ENCODE measurements around the gene ZC3H7A. TPM values are rescaled to one million over a fixed set of nuclear protein-coding genes. Genes with fewer than 3 reads are reported as not detected.

ZC3H7A gene
- total and polyA plus RNA-seq, 9 donors = 37.2 to 53.6 (median 40.4) TPM

DNA sequence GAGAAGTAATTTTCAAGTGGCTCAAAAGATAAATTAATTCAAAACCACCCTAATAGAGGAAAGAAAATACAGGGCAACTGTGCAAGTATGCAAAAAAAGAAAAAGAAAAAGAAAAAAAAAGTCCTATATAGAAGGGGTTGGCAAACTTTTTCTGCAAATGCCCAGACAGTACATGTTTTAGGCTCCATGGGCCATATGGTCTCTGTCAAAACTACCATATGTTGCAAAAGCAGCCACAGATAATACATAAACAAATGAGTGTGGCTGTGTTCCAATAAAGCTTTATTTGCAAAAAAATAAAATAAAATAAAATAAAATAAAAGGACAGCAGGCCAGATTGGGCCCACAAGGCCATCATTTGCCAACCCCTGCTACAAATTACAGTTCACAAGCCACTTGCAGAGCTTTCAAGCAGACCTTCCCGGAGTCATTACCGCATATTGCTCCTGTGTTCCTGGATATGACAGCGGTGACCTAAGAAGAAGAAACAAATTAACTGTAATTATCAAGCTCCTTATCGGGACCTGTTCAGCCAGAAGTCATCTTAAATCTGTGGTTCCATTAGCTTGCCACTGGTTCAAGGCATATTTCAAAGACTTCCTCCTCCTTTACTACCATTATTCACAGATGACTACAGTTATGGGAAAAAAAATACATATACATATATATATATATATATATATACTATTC lies 15.9 kb downstream of the ZC3H7A start:
- H3K36me3 ChIP-seq (ENCODE audit: control insufficient read depth, insufficient read depth, low read length) = peaks cover 31% of the 10 kb centered on the region
- H3K9me3 ChIP-seq (replicated peaks; ENCODE audit: control insufficient read depth, low read depth, low read length) = no peaks in the 10 kb centered on the region
- no peak overlapping the region for H3K4me3 ChIP-seq (ENCODE audit: low read length)
- peaks cover 31% of the 10 kb centered on the region for H3K4me1 ChIP-seq (ENCODE audit: control insufficient read depth, insufficient read depth, low read length)
- no CpG with 5 or more reads among the region's 4 CpGs for WGBS (ENCODE audit: insufficient coverage)
- H3K27me3 ChIP-seq (ENCODE audit: control insufficient read depth, insufficient read depth, low read length) = no peaks in the 10 kb centered on the region
- no peak for DNase-seq
- H3K27ac ChIP-seq (ENCODE audit: low read length) = peak overlapping the region; percentile 87

- no CpG with 5 or more reads among the region's 7 CpGs for WGBS (ENCODE audit: insufficient coverage)
- no peaks in the 10 kb centered on the region for H3K9me3 ChIP-seq (replicated peaks; ENCODE audit: control insufficient read depth, low read depth, low read length)
- no peak overlapping the region for H3K27ac ChIP-seq (ENCODE audit: low read length)
- peaks cover 28% of the 10 kb centered on the region for H3K4me1 ChIP-seq (ENCODE audit: control insufficient read depth, insufficient read depth, low read length)
- DNase-seq = no peak
- peaks cover 49% of the 10 kb centered on the region for H3K36me3 ChIP-seq (ENCODE audit: control insufficient read depth, insufficient read depth, low read length)
- H3K27me3 ChIP-seq (ENCODE audit: control insufficient read depth, insufficient read depth, low read length) = no peaks in the 10 kb centered on the region
- H3K4me3 ChIP-seq (ENCODE audit: low read length) = no peak overlapping the region
Measured at GRCh38 chr16:11779074-11779473, 18.0 kb downstream of the ZC3H7A start.

DNA sequence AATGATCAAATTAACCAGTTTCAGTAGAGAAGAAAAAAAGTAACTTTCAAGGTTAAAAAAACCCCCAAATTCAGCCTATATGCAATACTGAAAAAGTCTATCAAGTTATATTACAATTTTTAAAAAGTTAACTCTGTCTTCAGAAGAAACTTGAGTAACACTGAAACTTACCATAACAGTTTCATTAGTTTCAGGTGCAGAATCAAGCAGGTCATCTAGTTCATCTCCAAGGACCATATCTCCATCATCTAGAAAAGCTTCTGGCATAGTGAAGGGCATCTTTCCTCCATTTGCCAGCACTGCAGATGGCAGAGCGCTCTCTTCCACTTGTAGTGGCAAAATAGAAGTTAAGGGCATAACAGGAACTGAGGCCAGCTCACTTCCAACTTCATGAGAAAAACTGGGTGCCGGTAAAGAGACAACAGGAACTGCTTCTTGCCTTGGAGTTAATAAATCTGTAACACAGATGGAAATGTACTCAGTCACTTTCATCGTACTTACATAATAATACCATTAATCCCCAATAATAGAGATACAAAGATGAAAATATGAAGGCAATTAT lies 22.9 kb downstream of the ZC3H7A start:
- no peak for DNase-seq
- WGBS (ENCODE audit: insufficient coverage) = no CpG with 5 or more reads among the region's 3 CpGs
- no peak overlapping the region for H3K27ac ChIP-seq (ENCODE audit: low read length)
- H3K4me3 ChIP-seq (ENCODE audit: low read length) = no peak overlapping the region
- peaks cover 73% of the 10 kb centered on the region for H3K36me3 ChIP-seq (ENCODE audit: control insufficient read depth, insufficient read depth, low read length)
- H3K27me3 ChIP-seq (ENCODE audit: control insufficient read depth, insufficient read depth, low read length) = no peaks in the 10 kb centered on the region
- no peaks in the 10 kb centered on the region for H3K9me3 ChIP-seq (replicated peaks; ENCODE audit: control insufficient read depth, low read depth, low read length)
- H3K4me1 ChIP-seq (ENCODE audit: control insufficient read depth, insufficient read depth, low read length) = no peaks in the 10 kb centered on the region

DNA sequence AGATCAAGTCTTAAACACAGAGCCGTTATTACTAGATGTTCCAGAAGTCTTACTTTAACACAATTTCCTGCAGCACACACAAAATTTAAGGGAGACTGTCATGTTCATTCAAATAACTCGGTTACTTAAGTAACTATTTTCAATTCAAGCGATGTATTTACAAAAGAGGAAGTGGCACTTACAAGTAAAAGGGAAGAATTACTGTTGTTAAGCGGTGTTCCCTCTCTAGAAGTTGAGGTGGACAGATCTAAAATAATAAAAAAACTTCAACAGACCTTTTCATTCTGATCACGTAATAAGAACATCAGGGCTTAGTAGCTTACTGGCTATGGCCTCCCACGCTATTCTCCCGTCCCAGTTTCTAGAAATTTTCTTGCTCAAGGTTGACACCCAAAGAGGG lies 28.2 kb downstream of the ZC3H7A start:
- Histone ChIP-seq H3K4me1 (ENCODE audit: control insufficient read depth, insufficient read depth, low read length) (no peaks in the 10 kb centered on the region), H3K27ac (ENCODE audit: low read length) (no peak overlapping the region), H3K9me3 (replicated peaks; ENCODE audit: control insufficient read depth, low read depth, low read length) (no peaks in the 10 kb centered on the region), H3K4me3 (ENCODE audit: low read length) (no peak overlapping the region), H3K36me3 (ENCODE audit: control insufficient read depth, insufficient read depth, low read length) (peaks cover 64% of the 10 kb centered on the region), H3K27me3 (ENCODE audit: control insufficient read depth, insufficient read depth, low read length) (no peaks in the 10 kb centered on the region)
- 75% methylated on average over 3 of the region's 7 CpGs for WGBS (ENCODE audit: insufficient coverage)
- no peak for DNase-seq

DNA sequence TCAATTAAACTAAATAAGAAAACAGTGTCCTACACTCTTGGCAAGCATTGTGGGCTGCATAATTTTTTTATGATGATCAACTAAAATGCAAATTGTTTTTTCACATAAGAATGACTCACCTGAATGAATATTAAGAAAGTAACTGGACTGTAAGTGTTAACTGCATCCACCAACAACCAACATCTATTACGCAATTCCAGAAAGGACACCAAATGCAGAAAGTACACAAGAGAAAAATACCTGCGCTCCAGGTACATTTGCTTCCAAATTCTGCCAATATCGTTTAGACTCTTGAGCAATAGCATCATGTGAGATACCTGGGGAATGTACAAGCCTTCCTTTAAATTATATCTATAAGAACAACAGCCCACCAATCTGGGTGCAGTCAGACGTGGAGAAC lies 34.6 kb downstream of the ZC3H7A start:
- no peak for DNase-seq
- no peak overlapping the region for H3K4me3 ChIP-seq (ENCODE audit: low read length)
- no CpG with 5 or more reads among the region's 4 CpGs for WGBS (ENCODE audit: insufficient coverage)
- H3K36me3 ChIP-seq (ENCODE audit: control insufficient read depth, insufficient read depth, low read length) = peaks cover 55% of the 10 kb centered on the region
- H3K4me1 ChIP-seq (ENCODE audit: control insufficient read depth, insufficient read depth, low read length) = no peaks in the 10 kb centered on the region
- H3K9me3 ChIP-seq (replicated peaks; ENCODE audit: control insufficient read depth, low read depth, low read length) = no peaks in the 10 kb centered on the region
- H3K27ac ChIP-seq (ENCODE audit: low read length) = no peak overlapping the region
- H3K27me3 ChIP-seq (ENCODE audit: control insufficient read depth, insufficient read depth, low read length) = no peaks in the 10 kb centered on the region

DNA sequence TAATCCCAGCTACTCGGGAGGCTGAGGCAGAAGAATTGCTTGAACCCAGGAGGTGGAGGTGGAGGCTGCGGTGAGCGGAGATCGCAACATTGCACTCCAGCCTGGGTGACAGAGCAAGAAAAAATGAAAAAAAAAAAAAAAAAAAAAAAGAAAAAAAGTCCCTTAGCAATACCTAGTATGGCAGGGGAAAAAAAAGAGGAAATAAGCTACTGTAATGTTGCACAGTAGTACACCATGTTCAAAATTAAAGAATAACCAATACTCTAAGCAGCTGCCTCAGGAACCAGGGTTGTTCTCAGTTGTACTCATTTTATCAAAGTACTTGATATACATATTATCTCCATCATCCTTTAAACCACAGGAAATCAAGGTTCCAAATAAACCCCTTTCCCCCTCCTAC lies 37.1 kb downstream of the ZC3H7A start:
- Histone ChIP-seq H3K4me1 (ENCODE audit: control insufficient read depth, insufficient read depth, low read length) (peaks cover 2% of the 10 kb centered on the region), H3K36me3 (ENCODE audit: control insufficient read depth, insufficient read depth, low read length) (peaks cover 60% of the 10 kb centered on the region), H3K27me3 (ENCODE audit: control insufficient read depth, insufficient read depth, low read length) (no peaks in the 10 kb centered on the region), H3K9me3 (replicated peaks; ENCODE audit: control insufficient read depth, low read depth, low read length) (no peaks in the 10 kb centered on the region), H3K4me3 (ENCODE audit: low read length) (no peak overlapping the region), H3K27ac (ENCODE audit: low read length) (no peak overlapping the region)
- no peak for DNase-seq
- no CpG with 5 or more reads among the region's 4 CpGs for WGBS (ENCODE audit: insufficient coverage)

GRCh38 chr16:11759163-11759834 lies 37.8 kb downstream of the ZC3H7A start:
- 74% methylated on average over 3 of the region's 9 CpGs for WGBS (ENCODE audit: insufficient coverage)
- Histone ChIP-seq H3K4me1 (ENCODE audit: control insufficient read depth, insufficient read depth, low read length) (peaks cover 2% of the 10 kb centered on the region), H3K36me3 (ENCODE audit: control insufficient read depth, insufficient read depth, low read length) (peaks cover 64% of the 10 kb centered on the region)

GRCh38 chr16:11757671-11758545 lies 39.1 kb downstream of the ZC3H7A start:
- Histone ChIP-seq H3K4me3 (ENCODE audit: low read length) (no peak overlapping the region), H3K36me3 (ENCODE audit: control insufficient read depth, insufficient read depth, low read length) (peaks cover 67% of the 10 kb centered on the region), H3K27ac (ENCODE audit: low read length) (no peak overlapping the region), H3K9me3 (replicated peaks; ENCODE audit: control insufficient read depth, low read depth, low read length) (no peaks in the 10 kb centered on the region), H3K27me3 (ENCODE audit: control insufficient read depth, insufficient read depth, low read length) (no peaks in the 10 kb centered on the region), H3K4me1 (ENCODE audit: control insufficient read depth, insufficient read depth, low read length) (peaks cover 2% of the 10 kb centered on the region)
- no peak for DNase-seq
- WGBS (ENCODE audit: insufficient coverage) = 93% methylated on average over 4 of the region's 10 CpGs

More at GRCh38 chr16:11759163-11759834, 37.8 kb downstream of the ZC3H7A start:
- DNase-seq = no peak
- H3K27me3 ChIP-seq (ENCODE audit: control insufficient read depth, insufficient read depth, low read length) = no peaks in the 10 kb centered on the region
- no peaks in the 10 kb centered on the region for H3K9me3 ChIP-seq (replicated peaks; ENCODE audit: control insufficient read depth, low read depth, low read length)
- no peak overlapping the region for H3K27ac ChIP-seq (ENCODE audit: low read length)
- no peak overlapping the region for H3K4me3 ChIP-seq (ENCODE audit: low read length)

- Histone ChIP-seq H3K36me3 (ENCODE audit: control insufficient read depth, insufficient read depth, low read length) (peaks cover 68% of the 10 kb centered on the region), H3K9me3 (replicated peaks; ENCODE audit: control insufficient read depth, low read depth, low read length) (no peaks in the 10 kb centered on the region), H3K27me3 (ENCODE audit: control insufficient read depth, insufficient read depth, low read length) (no peaks in the 10 kb centered on the region), H3K4me3 (ENCODE audit: low read length) (no peak overlapping the region), H3K27ac (ENCODE audit: low read length) (no peak overlapping the region), H3K4me1 (ENCODE audit: control insufficient read depth, insufficient read depth, low read length) (peaks cover 2% of the 10 kb centered on the region)
- no peak for DNase-seq
- WGBS (ENCODE audit: insufficient coverage) = no CpG with 5 or more reads among the region's 3 CpGs
Measured at GRCh38 chr16:11756248-11756647, 40.8 kb downstream of the ZC3H7A start.
